ENCODE results near the gene RANGAP1. TPM values are rescaled to one million over a fixed set of nuclear protein-coding genes. Genes with fewer than 3 reads are reported as not detected.

Gene RANGAP1
- total and polyA plus RNA-seq, 2 of the 4 experiments (the other 2 are of a cell fraction) = 71.2 to 148 TPM

DNA sequence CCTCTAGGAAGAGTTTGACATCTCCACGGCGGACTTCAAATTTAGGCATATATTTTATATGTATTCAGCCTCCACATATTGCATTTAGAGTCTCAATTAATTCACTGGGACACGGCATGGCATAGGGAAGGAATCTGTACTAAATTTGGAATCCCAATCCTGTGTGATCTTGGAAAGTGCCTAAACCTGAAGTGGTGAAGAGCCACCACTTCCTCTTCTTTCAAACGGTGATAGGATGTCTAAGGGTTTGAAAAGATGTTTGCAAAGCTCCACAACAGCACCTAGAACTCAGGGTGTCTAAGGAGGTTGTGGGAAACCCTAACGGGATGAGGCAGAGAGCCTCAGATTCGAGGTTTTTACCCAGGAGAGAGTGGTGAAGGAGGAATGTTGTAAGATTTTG lies 81.9 kb downstream of the RANGAP1 start:
- H3K27me3 ChIP-seq (ENCODE audit: control insufficient read depth, insufficient read depth, low read length) = no peaks in the 10 kb centered on the region; the same call in 1 of the 2 replicates
- no peaks in the 10 kb centered on the region for H4K20me1 ChIP-seq (ENCODE audit: insufficient read depth, low read length)
- H3K14ac ChIP-seq (replicated peaks; ENCODE audit: low read depth, low read length) = no peak overlapping the region
- no peaks in the 10 kb centered on the region for H3K36me3 ChIP-seq (ENCODE audit: control insufficient read depth, insufficient read depth, low read length)
- no peak for DNase-seq
- CTCF ChIA-PET = no interaction called here
- H3K56ac ChIP-seq (ENCODE audit: extremely low read depth, insufficient read depth, low read length) = no peak overlapping the region
- peaks cover 9 to 27% of the 10 kb centered on the region in 2 experiments; a peak in 3 of 4 replicates for H3K79me1 ChIP-seq (ENCODE audit: low read depth in 1 of 2, low read length in 2 of 2)
- no peaks in the 10 kb centered on the region; the same call in 1 of the 2 replicates for H3K4me1 ChIP-seq (ENCODE audit: control insufficient read depth, insufficient read depth, low read length)
- H2BK15ac ChIP-seq (ENCODE audit: low read depth, low read length) = no peak overlapping the region
- H3K4ac ChIP-seq (ENCODE audit: low read depth, low read length) = no peak overlapping the region
- H3K23ac ChIP-seq (ENCODE audit: low read depth, low read length) = no peak overlapping the region
- no peak for TF ChIP-seq MAFK (IDR thresholded peaks at IDR 0.05; ENCODE audit: low read depth, low read length)
- TF ChIP-seq CEBPB (IDR thresholded peaks at IDR 0.05; ENCODE audit: low read depth, low read length) = no peak
- no peak for TF ChIP-seq RFX5 (IDR thresholded peaks at IDR 0.05; ENCODE audit: low read depth, low read length)
- TF ChIP-seq RCOR1 (IDR thresholded peaks at IDR 0.05; ENCODE audit: insufficient replicate concordance, low read length) = no peak
- TF ChIP-seq, protein P1, sequence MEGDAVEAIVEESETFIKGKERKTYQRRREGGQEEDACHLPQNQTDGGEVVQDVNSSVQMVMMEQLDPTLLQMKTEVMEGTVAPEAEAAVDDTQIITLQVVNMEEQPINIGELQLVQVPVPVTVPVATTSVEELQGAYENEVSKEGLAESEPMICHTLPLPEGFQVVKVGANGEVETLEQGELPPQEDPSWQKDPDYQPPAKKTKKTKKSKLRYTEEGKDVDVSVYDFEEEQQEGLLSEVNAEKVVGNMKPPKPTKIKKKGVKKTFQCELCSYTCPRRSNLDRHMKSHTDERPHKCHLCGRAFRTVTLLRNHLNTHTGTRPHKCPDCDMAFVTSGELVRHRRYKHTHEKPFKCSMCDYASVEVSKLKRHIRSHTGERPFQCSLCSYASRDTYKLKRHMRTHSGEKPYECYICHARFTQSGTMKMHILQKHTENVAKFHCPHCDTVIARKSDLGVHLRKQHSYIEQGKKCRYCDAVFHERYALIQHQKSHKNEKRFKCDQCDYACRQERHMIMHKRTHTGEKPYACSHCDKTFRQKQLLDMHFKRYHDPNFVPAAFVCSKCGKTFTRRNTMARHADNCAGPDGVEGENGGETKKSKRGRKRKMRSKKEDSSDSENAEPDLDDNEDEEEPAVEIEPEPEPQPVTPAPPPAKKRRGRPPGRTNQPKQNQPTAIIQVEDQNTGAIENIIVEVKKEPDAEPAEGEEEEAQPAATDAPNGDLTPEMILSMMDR (conservative IDR thresholded peaks at IDR 0.05; ENCODE audit: low read depth, low read length) = no peak
- TF ChIP-seq FOS (IDR thresholded peaks at IDR 0.05; ENCODE audit: low read depth, low read length) = no peak
- TF ChIP-seq, protein P2, sequence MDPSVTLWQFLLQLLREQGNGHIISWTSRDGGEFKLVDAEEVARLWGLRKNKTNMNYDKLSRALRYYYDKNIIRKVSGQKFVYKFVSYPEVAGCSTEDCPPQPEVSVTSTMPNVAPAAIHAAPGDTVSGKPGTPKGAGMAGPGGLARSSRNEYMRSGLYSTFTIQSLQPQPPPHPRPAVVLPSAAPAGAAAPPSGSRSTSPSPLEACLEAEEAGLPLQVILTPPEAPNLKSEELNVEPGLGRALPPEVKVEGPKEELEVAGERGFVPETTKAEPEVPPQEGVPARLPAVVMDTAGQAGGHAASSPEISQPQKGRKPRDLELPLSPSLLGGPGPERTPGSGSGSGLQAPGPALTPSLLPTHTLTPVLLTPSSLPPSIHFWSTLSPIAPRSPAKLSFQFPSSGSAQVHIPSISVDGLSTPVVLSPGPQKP (IDR thresholded peaks at IDR 0.05; ENCODE audit: borderline replicate concordance, low read depth, low read length) = no peak
- TF ChIP-seq MAZ (IDR thresholded peaks at IDR 0.05; ENCODE audit: borderline replicate concordance, low read depth, low read length) = no peak
- no peak for TF ChIP-seq BHLHE40 (IDR thresholded peaks at IDR 0.05; ENCODE audit: low read depth, low read length)
- no peak for TF ChIP-seq NFE2L2 (IDR thresholded peaks at IDR 0.05; ENCODE audit: low read depth, low read length)
- TF ChIP-seq SMC3 (IDR thresholded peaks at IDR 0.05; ENCODE audit: low read depth, low read length) = no peak
- TF ChIP-seq CHD1 (IDR thresholded peaks at IDR 0.05; ENCODE audit: low read depth, low read length) = no peak
- TF ChIP-seq POLR2A (IDR thresholded peaks at IDR 0.05; ENCODE audit: low read depth, low read length) = no peak
- no peak for TF ChIP-seq MXI1 (IDR thresholded peaks at IDR 0.05; ENCODE audit: borderline replicate concordance, low read depth, low read length)
- TF ChIP-seq, protein P3, sequence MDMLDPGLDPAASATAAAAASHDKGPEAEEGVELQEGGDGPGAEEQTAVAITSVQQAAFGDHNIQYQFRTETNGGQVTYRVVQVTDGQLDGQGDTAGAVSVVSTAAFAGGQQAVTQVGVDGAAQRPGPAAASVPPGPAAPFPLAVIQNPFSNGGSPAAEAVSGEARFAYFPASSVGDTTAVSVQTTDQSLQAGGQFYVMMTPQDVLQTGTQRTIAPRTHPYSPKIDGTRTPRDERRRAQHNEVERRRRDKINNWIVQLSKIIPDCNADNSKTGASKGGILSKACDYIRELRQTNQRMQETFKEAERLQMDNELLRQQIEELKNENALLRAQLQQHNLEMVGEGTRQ (IDR thresholded peaks at IDR 0.05; ENCODE audit: low read depth, low read length) = no peak
- TF ChIP-seq RAD21 (IDR thresholded peaks at IDR 0.05; ENCODE audit: low read length) = no peak
- H4K91ac ChIP-seq (ENCODE audit: insufficient read depth, low read depth, low read length) = no peak overlapping the region
- H2AFZ ChIP-seq (replicated peaks; ENCODE audit: low read length, poor library complexity) = no peak overlapping the region
- dilution Hi-C loops (cut with HindIII; ENCODE audit: low sequenced_read_pairs, unreplicated experiment) = no loop called here
- H2AK9ac ChIP-seq (replicated peaks; ENCODE audit: low read depth, low read length, poor library complexity) = no peak overlapping the region
- no peaks in the 10 kb centered on the region for H3K9me1 ChIP-seq (ENCODE audit: insufficient read depth, low read length)
- H4K8ac ChIP-seq (ENCODE audit: low read depth in 2 of 2, low read length in 2 of 2) = no peak overlapping the region
- no peak overlapping the region for H3K9ac ChIP-seq (ENCODE audit: low read depth, low read length)
- no peak overlapping the region for H3K18ac ChIP-seq (ENCODE audit: low read depth, low read length)
- in situ Hi-C loops (cut with MboI; ENCODE audit: low sequenced_read_pairs) = no loop called here
- no peak overlapping the region for H2BK5ac ChIP-seq (ENCODE audit: low read depth, low read length, poor library complexity, severe bottlenecking)
- intact Hi-C loops (cut with micrococcal nuclease) = no loop called here
- H2BK120ac ChIP-seq (ENCODE audit: low read depth, low read length) = no peak overlapping the region
- no peak overlapping the region for H3K4me2 ChIP-seq (ENCODE audit: low read depth, low read length)
- no peak overlapping the region for H3K27ac ChIP-seq (ENCODE audit: insufficient read depth, low read length)
- ATAC-seq (ENCODE audit: low read depth) = no peak
- H3K9me3 ChIP-seq (ENCODE audit: control insufficient read depth, insufficient read depth, low read length) = no peaks in the 10 kb centered on the region
- POLR2A ChIA-PET (ENCODE audit: unreplicated experiment) = no interaction called here
- H2BK20ac ChIP-seq (ENCODE audit: low read depth, low read length) = no peak overlapping the region
- H2AK5ac ChIP-seq (ENCODE audit: low read depth, low read length) = no peak overlapping the region
- H4K5ac ChIP-seq (ENCODE audit: low read depth, low read length) = no peak overlapping the region
- whole genome bisulfite sequencing, 2 experiments (ENCODE audit: extremely low coverage in 2 of 2, insufficient read length in 1 of 2) = 85% methylated on average over 2 of the region's 6 CpGs; no CpG with 5 or more reads in 1 of the 2 experiments
- no TSS peak for BruUV-seq (replicated peaks)
- H3K4me3 ChIP-seq (ENCODE audit: insufficient read depth, low read depth, low read length) = no peak overlapping the region
